GM19468 (cell line): ENCODE measurements around the gene EIF4E2.

Source experiments
- ATAC-seq: cut with Tn5 transposase; IDR thresholded peaks from one replicate; pipeline ENCODE4 v1.9.1; 2021; ENCODE audit warnings: mild to moderate bottlenecking, moderate library complexity, moderate number of reproducible peaks; ENCODE audit not compliant: unreplicated experiment; ENCODE audit errors: extremely low read depth

The EIF4E2 gene

GRCh38 chr2:232535761-232536530, 14.5 kb upstream of the EIF4E2 start:
- ATAC-seq = no peak

- ATAC-seq = no peak
These were observed 13.4 kb upstream of the EIF4E2 start for GRCh38 chr2:232537079-232537478.

GRCh38 chr2:232537499-232537898, 13.0 kb upstream of the EIF4E2 start:
- no peak for ATAC-seq

- ATAC-seq = no peak
These were observed 11.8 kb upstream of the EIF4E2 start for GRCh38 chr2:232538671-232539070.

GRCh38 chr2:232539298-232540231, 10.9 kb upstream of the EIF4E2 start, which contains the start of gene CHRNG:
CHRNG (plus strand) TSS chr2:232539692; CDS start chr2:232539748, 56 bp downstream.
- ATAC-seq = no peak

GRCh38 chr2:232540441-232541041, 9.9 kb upstream of the EIF4E2 start:
- ATAC-seq = no peak

GRCh38 chr2:232541195-232541960, 9.1 kb upstream of the EIF4E2 start:
- no peak for ATAC-seq

GRCh38 chr2:232541961-232542714, 8.4 kb upstream of the EIF4E2 start:
- ATAC-seq = no peak

GRCh38 chr2:232542715-232543467, 7.6 kb upstream of the EIF4E2 start:
- ATAC-seq = no peak

GRCh38 chr2:232543491-232543890, 7.0 kb upstream of the EIF4E2 start:
- no peak for ATAC-seq

GRCh38 chr2:232543928-232544631, 6.4 kb upstream of the EIF4E2 start:
- no peak for ATAC-seq

- no peak for ATAC-seq
These were observed 5.8 kb upstream of the EIF4E2 start for GRCh38 chr2:232544674-232545073.

GRCh38 chr2:232545511-232546375, 4.7 kb upstream of the EIF4E2 start:
- ATAC-seq = no peak

GRCh38 chr2:232547991-232548390, 2.5 kb upstream of the EIF4E2 start:
- ATAC-seq = no peak

- no peak for ATAC-seq
These were observed 685 bp upstream of the EIF4E2 start for GRCh38 chr2:232549655-232550353.

- no peak for ATAC-seq
These were observed 755 bp downstream of the EIF4E2 start for GRCh38 chr2:232551250-232551638.
